Testis (tissue), 2 donors: ENCODE results near the gene FBXO24.

Source experiments
- POLR2A ChIP-seq: fragments of 450-650 bp; IDR thresholded peaks from one replicate; pipeline ENCODE4 v1.6.1; 2017; ENCODE audit warnings: antibody characterized with exemption, mild to moderate bottlenecking, moderate library complexity
- TF ChIP-seq, protein P1 (sequence below), 3 experiments: fragments of 450-650 bp in 2 of 3; fragments of 200-600 bp in 1 of 3; sonication (generic) in 1 of 3; IDR thresholded peaks; one replicate each; pipeline ENCODE4 v1.5.1; 2016 to 2019; ENCODE audit warnings: antibody characterized with exemption in 3 of 3, mild to moderate bottlenecking in 2 of 3, moderate library complexity in 1 of 3

GRCh38 chr7:100546926-100547800 is 39.0 kb upstream of the FBXO24 start:
- TF ChIP-seq, protein P1, sequence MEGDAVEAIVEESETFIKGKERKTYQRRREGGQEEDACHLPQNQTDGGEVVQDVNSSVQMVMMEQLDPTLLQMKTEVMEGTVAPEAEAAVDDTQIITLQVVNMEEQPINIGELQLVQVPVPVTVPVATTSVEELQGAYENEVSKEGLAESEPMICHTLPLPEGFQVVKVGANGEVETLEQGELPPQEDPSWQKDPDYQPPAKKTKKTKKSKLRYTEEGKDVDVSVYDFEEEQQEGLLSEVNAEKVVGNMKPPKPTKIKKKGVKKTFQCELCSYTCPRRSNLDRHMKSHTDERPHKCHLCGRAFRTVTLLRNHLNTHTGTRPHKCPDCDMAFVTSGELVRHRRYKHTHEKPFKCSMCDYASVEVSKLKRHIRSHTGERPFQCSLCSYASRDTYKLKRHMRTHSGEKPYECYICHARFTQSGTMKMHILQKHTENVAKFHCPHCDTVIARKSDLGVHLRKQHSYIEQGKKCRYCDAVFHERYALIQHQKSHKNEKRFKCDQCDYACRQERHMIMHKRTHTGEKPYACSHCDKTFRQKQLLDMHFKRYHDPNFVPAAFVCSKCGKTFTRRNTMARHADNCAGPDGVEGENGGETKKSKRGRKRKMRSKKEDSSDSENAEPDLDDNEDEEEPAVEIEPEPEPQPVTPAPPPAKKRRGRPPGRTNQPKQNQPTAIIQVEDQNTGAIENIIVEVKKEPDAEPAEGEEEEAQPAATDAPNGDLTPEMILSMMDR (IDR thresholded peaks at IDR 0.05): no peak
- TF ChIP-seq POLR2A: no peak
